NOMO-1 treated with dmso at 0.1 percent for 144 hours (cell line): ENCODE data around the gene MIX23.

ENCODE experiments used
- DNase-seq: peaks from one replicate; lab custom pipeline; 2025; ENCODE audit not compliant: unreplicated experiment; lab: John Stamatoyannopoulos, UW

The MIX23 gene

DNA sequence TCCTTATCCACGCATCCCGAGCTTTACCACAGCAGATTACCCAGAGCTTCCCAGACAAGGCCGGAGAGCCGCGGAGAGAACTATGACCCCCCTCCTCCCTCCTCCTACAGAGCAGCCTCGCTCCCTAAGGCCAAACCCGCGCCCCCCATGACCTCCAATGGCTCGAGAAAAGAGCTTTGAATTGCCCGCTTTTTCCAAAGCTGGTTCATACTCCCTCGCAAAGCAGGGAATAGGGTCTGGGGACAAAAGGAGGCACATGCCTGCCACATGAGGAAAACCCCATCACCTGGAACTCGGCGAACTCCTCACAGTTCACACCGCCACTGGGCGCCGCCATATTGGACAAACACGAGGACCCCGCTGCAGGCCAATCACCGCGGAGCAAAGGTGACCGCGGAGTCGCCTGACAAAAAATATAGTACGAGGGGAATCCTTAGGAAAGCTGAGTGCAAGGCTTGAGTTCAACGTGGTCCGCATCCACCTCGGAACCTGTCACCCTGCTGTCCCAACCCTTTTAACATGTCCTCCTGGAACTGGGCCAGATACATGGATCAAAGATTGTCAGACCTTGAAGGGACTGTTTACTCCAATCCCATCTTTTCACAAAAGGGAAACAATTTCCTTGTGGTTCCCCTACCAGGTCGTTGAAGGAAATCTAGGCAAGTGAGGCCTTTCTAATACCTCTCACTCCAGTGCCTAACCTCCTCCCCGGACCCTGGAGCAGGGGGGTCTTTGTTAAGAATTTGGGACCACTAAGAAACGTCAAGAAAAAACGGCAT lies at the start of gene MIX23:
Gene MIX23 (minus strand): TSS at position 344 of the 779 bp plus-strand sequence. CDS start 7 bp downstream, at position 337.
- DNase-seq = peak; percentile 77

DNA sequence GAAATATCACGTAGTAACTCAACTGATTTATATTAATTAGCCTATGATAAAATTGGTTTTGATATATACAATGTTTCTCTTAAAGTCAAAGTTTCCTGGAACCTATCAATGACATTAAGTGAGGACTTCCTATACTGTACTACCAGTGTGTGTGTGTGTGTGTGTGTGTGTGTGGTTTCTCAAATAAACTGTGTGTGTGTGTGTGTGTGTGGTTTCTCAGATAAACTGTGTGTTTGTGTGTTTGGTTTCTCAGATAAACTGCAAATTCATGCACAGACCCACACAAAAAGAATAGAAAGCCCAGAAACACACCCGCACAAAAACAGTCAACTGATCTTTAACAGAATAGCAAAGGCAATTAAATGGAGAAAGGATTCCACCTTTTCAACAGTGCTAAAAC lies 47.3 kb upstream of the MIX23 start:
- DNase-seq = no peak

DNA sequence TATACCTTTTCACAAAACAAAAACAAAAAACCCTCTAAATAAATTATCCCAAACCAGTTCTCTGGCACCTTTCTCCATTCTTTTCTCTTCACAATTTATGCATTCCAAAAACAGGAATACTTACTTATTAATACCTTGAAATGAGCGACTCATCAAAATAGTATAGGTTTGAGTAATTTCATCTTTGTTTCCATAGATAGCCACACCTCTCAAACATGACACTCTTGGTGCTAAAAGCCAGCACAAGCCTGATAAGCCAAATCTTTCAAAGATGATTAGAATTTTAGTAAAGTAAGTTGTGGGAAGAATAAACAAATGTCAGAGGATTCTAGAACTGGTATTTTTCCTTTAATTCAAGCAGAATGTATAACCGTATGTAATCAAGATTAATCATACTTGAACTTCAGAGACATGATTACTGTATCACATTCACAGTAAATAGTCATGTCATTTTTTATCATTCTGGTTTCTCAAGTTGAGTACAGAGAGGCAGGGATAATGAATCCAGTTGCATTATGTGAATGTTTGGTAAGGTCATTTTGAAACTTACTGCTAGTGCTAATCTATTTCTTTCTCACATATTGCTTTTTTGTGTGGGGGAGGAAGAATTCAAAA lies 44.9 kb upstream of the MIX23 start:
- no peak for DNase-seq

DNA sequence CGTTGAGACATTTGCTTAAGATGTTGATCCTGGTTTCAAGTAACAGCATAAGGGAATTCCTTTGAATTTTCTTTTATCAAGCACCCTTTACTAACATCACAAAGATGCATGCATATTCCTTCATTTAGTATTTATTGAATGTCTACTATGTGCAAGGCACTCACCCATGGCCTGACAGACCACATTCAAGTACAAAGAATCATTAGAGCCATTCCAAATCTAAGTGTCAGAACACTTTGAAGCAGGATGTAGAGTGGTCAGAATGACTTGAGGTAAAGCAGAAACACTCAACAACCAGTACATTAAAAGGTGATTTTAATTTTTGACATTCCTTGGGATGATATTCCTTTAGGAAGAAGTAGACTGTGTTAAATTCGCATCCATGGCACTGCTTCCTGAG lies 38.8 kb upstream of the MIX23 start:
- DNase-seq = no peak

- DNase-seq = no peak
These were observed 38.1 kb upstream of the MIX23 start for GRCh38 chr3:122421101-122421500.

DNA sequence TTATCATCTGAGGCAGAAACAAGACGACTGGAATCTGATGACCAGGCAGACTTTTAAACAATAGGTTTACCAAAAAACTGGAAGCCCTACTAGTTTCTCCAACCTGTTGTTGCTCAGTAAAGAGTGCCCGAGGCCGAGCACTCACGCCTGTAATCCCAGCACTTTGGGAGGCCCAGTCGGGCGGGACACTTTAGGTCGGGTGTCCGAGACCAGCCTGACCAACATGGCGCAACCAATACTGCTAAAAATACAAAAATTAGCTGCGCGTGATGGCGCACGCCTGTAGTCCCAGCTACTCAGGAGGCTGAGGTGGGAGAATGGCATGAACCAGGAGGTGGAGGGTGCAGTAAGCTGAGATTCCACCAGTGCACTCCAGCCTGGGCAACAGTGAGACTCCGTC lies 33.9 kb upstream of the MIX23 start:
- DNase-seq = no peak

DNA sequence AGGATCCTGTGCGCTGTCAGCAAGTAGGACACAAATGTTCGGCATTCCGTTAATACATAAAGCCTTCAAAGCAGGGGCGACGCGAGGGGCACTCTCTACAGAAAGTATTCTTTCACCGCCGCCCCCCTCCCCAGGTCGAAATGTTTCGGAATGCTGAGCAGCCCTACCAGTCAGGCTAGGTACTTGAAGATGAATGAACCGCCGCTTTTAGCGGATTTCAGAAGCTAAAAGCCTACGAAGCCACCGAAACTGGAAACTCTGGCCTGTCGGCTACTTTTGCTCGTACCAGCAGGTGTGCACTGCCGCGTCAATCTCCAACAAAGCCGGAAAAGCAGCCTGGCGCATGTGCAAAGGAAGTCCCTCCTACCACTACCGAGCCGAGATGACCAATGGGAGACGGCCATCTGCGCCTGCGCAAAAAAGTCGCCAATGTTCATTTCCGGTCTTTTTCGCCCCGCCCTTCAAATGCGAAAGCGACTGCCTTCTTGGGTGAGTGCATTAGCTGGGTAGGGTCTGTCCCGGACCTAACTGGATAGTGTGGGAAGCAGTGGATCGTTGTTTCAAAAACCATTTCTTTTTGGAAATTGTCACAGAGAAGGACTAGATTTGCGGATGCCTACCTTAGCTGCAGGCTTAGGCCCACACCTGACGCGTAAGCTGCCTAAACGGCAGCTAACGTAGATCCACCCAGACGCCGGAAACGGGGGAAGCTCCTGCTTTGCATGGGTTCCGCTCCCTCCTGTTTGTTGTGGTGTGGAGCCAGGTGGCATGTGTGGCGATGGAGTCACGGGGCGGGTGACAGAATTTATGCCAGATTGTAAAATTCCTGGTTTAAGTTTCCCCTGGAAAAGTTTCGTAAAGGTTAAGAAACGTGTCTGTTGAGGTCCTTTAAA lies 33.0 kb upstream of the MIX23 start, which contains the start of gene WDR5B:
Gene WDR5B (minus strand): TSS at position 301 of the 893 bp plus-strand sequence. CDS start 534 bp downstream, outside the sequence.
- DNase-seq = no peak

GRCh38 chr3:122415104-122415744 lies 32.2 kb upstream of the MIX23 start:
- DNase-seq = no peak

DNA sequence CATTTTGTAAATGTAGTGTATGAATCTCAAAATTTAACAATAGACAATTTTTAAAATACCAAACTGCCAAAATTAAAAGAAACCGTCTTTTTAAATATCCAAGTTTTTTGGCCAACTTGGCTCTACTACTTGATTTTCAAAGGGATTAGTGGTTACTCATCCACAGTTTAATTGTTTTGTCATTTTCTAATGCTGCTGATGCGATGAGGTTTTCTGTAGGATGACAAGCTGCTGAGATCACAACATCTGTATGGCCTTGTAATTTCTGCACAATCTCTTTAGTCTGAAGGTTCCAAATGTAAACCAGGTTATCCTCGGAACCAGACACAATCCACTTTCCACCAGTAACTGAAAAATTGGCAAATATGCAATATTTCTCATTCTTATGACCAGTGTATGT lies 31.4 kb upstream of the MIX23 start:
- DNase-seq = no peak

GRCh38 chr3:122410639-122411038 lies 27.6 kb upstream of the MIX23 start:
- DNase-seq = no peak

DNA sequence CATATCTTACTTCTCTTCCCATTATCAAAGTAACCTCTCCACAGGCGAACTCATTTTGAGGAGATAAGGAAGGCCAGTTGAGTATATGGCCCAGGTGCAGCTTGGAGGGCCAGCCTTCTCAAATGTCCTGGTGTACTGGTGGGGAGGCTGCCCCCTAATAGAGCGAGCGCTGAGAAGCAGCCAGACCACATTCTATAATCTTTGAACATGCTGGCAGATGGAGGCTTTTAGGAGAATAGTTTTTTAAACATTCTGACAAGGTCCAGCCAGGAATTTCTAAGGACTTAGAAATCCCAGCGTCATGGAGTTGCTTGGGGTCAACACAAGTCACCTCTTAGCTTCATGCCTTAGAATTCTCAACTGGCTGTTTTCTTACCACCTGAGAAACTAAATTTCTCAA lies 27.1 kb upstream of the MIX23 start:
- no peak for DNase-seq

GRCh38 chr3:122409446-122409845 lies 26.4 kb upstream of the MIX23 start:
- DNase-seq = peak; percentile 8

- no peak for DNase-seq
These were observed 24.9 kb upstream of the MIX23 start for GRCh38 chr3:122407946-122408345.

- DNase-seq = peak; percentile 16
These were observed 23.2 kb upstream of the MIX23 start for GRCh38 chr3:122406198-122406597.

DNA sequence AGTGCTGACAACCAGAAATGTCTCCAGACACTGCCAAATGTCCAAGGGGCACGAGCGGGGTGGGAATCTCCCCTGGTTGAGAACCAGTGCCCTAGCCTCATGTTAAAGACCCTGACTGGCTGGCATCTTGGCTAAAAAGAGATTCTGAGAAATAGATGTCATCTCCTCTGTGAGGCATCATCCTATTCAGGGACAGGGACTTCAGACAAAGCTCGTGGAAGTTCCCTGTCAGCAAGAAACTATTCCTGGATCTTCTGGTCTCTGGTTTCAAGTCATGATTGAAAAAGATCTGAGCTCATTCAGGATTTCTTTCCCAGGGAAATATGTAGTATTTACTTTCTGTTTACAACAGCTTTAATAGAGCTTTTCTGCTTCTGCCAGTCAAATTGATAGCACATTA lies 22.0 kb upstream of the MIX23 start:
- DNase-seq = no peak

GRCh38 chr3:122403489-122403888 lies 20.5 kb upstream of the MIX23 start:
- no peak for DNase-seq

GRCh38 chr3:122398920-122399319 lies 15.9 kb upstream of the MIX23 start:
- DNase-seq = no peak

DNA sequence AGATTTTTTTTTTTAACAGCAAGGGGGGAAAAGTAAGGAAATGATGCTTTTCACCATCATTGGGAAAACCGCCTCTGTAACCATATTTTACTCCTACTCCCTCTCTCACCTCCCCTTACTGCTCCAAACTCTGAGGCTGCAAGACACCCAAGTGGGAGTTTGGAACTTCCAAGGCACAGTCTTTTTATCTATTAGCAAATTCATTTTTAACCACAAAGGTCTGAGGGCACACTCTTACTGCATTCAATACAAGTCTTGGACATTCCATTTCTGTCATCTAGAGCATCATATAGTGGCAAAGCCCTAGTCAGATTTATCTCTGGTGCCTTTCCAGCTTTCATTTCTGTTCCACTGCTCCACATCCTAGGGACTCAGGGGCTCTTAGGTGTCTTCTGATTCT lies 14.2 kb upstream of the MIX23 start:
- DNase-seq = no peak

GRCh38 chr3:122396511-122396910 lies 13.5 kb upstream of the MIX23 start:
- no peak for DNase-seq

- no peak for DNase-seq
These were observed 12.6 kb upstream of the MIX23 start for GRCh38 chr3:122395582-122395981.

GRCh38 chr3:122394173-122394572 lies 11.1 kb upstream of the MIX23 start:
- DNase-seq = no peak
